Measurements from ENCODE around the gene ABCD1. TPM values are rescaled to one million over a fixed set of nuclear protein-coding genes. Genes with fewer than 3 reads are reported as not detected.

The ABCD1 gene
- total and polyA plus RNA-seq, 9 donors, result 1.4 to 11.1 (median 8.3) TPM

DNA sequence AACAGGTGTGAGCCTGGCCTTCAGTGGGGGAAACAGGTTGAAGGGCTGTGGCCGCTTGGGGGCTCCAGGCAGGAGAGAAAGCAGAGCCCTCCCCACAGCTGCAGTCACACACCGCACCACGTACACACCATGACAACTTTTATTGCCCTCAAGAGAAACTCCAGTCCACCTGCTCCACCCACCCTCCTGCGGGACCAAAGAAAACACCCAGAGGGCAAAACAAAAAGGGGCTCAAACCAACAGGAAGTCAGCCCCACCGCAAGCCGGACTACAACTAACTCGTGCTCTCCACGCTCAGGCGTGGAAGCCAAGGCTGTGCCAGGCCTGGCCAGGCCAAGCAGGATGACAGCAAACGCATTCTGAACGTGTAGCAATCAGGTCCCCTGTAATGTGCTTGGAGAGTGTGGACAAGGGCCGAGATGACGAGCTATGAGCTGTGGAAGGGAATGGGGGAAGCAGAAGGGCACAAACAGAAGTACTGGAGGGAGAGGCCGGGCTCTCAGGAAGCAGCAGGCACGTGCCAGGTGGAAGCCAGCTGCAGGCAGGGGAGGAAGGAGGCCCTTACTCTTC, 24.2 kb upstream of the ABCD1 start:
- H3K4me1 ChIP-seq (ENCODE audit: insufficient read depth), result no peaks in the 10 kb centered on the region
- H3K9me3 ChIP-seq, result no peaks in the 10 kb centered on the region
- H3K36me3 ChIP-seq, result no peaks in the 10 kb centered on the region
- TF ChIP-seq EP300 (IDR thresholded peaks at IDR 0.05) (no peak), POLR2A (IDR thresholded peaks at IDR 0.05) (no peak)
- TF ChIP-seq, protein P1, sequence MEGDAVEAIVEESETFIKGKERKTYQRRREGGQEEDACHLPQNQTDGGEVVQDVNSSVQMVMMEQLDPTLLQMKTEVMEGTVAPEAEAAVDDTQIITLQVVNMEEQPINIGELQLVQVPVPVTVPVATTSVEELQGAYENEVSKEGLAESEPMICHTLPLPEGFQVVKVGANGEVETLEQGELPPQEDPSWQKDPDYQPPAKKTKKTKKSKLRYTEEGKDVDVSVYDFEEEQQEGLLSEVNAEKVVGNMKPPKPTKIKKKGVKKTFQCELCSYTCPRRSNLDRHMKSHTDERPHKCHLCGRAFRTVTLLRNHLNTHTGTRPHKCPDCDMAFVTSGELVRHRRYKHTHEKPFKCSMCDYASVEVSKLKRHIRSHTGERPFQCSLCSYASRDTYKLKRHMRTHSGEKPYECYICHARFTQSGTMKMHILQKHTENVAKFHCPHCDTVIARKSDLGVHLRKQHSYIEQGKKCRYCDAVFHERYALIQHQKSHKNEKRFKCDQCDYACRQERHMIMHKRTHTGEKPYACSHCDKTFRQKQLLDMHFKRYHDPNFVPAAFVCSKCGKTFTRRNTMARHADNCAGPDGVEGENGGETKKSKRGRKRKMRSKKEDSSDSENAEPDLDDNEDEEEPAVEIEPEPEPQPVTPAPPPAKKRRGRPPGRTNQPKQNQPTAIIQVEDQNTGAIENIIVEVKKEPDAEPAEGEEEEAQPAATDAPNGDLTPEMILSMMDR (IDR thresholded peaks at IDR 0.05), result no peak
- WGBS, 3 donors, result 74 to 81% (median 76%) methylated on average over 15 of the region's 15 CpGs
- no peak overlapping the region for H3K27ac ChIP-seq
- DNase-seq, result no peak
- H3K27me3 ChIP-seq, result no peaks in the 10 kb centered on the region
- no peak overlapping the region for H3K4me3 ChIP-seq
- intact Hi-C loops (cut with DNase I), result no loop called here

DNA sequence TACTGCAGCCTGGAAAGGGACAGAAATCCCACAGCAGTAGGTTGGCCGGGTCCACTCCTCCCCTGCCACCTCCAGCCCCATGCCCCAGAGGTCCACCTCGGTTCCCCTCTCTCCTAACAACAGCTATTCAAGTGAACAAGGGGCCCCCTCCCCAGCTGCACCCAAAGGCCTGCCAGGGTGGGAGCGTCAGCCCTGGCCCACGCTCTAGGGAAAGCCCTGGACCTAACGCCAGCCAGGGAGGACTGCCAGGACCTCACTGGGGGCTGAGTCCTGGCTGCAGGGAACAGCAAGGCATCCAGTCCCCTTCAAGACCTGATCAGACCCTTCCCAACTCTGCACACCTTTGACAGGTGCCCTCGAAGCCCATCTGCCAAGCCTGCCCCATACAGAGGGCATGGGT, 23.7 kb upstream of the ABCD1 start:
- intact Hi-C loops (cut with DNase I), result no loop called here
- DNase-seq, result no peak
- H3K27ac ChIP-seq, result no peak overlapping the region

DNA sequence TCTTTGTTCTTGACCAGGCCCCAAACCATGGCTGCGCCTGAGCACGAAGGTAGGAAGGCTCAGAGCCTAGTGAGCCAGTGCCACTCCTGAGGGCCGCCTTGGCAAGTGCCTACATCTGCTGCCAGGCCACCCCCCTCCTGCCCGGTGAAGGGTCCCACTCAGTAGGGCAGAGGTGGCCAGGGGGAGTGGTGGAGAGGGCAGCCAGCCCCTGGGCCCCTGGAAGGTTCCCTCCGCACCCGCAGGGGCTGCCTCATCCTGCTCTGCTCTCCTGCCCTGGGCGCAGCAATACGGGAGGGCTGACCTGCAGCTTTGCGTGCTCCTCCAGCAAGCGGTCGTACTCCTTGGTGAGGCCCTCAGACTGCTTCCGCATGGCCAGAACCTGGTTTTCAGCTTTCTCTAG, 22.9 kb upstream of the ABCD1 start:
- Histone ChIP-seq H3K4me1 (ENCODE audit: insufficient read depth) (no peaks in the 10 kb centered on the region), H3K36me3 (no peaks in the 10 kb centered on the region), H3K27me3 (no peaks in the 10 kb centered on the region), H3K4me3 (no peak overlapping the region), H3K27ac (no peak overlapping the region), H3K9me3 (no peaks in the 10 kb centered on the region)
- TF ChIP-seq, protein P1 (IDR thresholded peaks at IDR 0.05), result no peak
- TF ChIP-seq EP300 (IDR thresholded peaks at IDR 0.05) (no peak), POLR2A (IDR thresholded peaks at IDR 0.05) (no peak)
- WGBS, 3 donors, result 88 to 92% (median 88%) methylated on average over 12 of the region's 12 CpGs
- intact Hi-C loops (cut with DNase I), result no loop called here
- DNase-seq, result no peak

More for the DNA sequence above, 23.7 kb upstream of the ABCD1 start:
- no peaks in the 10 kb centered on the region for H3K27me3 ChIP-seq
- TF ChIP-seq, protein P1 (IDR thresholded peaks at IDR 0.05), result no peak
- TF ChIP-seq POLR2A (IDR thresholded peaks at IDR 0.05) (no peak), EP300 (IDR thresholded peaks at IDR 0.05) (no peak)
- H3K36me3 ChIP-seq, result no peaks in the 10 kb centered on the region
- no peaks in the 10 kb centered on the region for H3K9me3 ChIP-seq
- WGBS, 3 donors, result 71 to 85% (median 78%) methylated on average over 4 to 6 of the region's 6 CpGs
- H3K4me1 ChIP-seq (ENCODE audit: insufficient read depth), result no peaks in the 10 kb centered on the region
- no peak overlapping the region for H3K4me3 ChIP-seq

DNA sequence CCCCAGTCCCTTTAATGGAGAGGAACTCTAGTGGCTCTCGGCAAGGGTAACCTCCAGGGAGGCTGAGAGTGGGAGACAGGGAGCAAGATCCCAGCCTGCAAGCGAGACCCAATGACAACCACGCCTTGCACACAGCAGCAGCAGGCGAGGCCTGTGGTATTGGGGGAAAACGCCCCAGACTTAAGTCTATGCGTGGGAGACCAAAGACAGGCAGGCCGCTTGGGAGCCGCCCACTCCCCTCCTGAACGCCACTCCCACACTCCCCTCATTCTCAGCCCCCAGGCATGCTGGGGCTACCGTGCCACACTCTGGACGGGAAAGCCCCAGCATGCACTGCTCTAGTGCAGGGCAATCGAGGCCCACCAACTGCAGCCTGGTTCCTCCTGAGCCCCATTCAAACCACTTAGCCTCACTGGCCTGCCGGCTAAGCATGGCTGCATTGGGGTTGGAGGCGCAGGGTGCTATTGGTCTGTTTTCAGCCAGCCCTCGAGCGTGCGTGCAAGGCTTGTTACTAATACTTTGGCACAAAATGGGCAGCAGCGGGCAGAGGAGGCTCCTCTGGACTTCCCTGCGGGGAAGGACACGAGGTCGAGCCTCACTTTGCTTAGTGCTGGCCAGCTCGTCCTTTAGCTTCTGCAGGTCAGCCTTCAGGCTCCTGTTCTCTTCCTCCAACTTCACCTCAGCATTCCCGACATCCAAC, 22.2 kb upstream of the ABCD1 start:
- WGBS, 3 donors, result 69 to 72% (median 69%) methylated on average over 23 of the region's 23 CpGs
- H3K4me1 ChIP-seq (ENCODE audit: insufficient read depth), result no peaks in the 10 kb centered on the region
- H3K9me3 ChIP-seq, result no peaks in the 10 kb centered on the region
- intact Hi-C loops (cut with DNase I), result no loop called here
- no peak for TF ChIP-seq POLR2A (IDR thresholded peaks at IDR 0.05)
- TF ChIP-seq, protein P1 (IDR thresholded peaks at IDR 0.05), result no peak
- no peak for TF ChIP-seq EP300 (IDR thresholded peaks at IDR 0.05)
- H3K36me3 ChIP-seq, result no peaks in the 10 kb centered on the region
- DNase-seq, result no peak
- no peak overlapping the region for H3K4me3 ChIP-seq
- no peaks in the 10 kb centered on the region for H3K27me3 ChIP-seq
- H3K27ac ChIP-seq, result no peak overlapping the region

All from ovary (tissue), 9 donors.